RWPE1 (cell line): Measurements from ENCODE around the gene TSPAN3.

Source experiments
- CTCF ChIA-PET: fragments of 350-600 bp; sonication (Branson Sonifier 250); formaldehyde crosslinking; extraction: SDS; loops from one replicate; lab custom pipeline; 2021; lab: Yijun Ruan, JAX
- POLR2A ChIA-PET: fragments of 400-600 bp; formaldehyde crosslinking; extraction: SDS; loops from one replicate; lab custom pipeline; 2020; ENCODE audit warnings: antibody characterized with exemption; ENCODE audit not compliant: low non-redundant PET; lab: Yijun Ruan, JAX
- DNase-seq: peaks from one replicate; pipeline ENCODE4 v3.0.0; 2012; ENCODE audit warnings: low spot score
- H3K27ac ChIP-seq: fragments of 450-650 bp; 2 replicates; pipeline ENCODE4 v1.5.1; 2017
- CTCF ChIP-seq: fragments of 450-650 bp; conservative IDR thresholded peaks from 2 replicates; pipeline ENCODE4 v1.5.1; 2017; ENCODE audit warnings: low read depth, mild to moderate bottlenecking

TSPAN3 gene

GRCh38 chr15:77097921-77098320 lies 27.0 kb upstream of the TSPAN3 start:
- no peak for TF ChIP-seq CTCF
- ChIA-PET CTCF (interaction anchor here (0.7 to 1.4 kb wide), 3 partner anchors 10 to 298 kb away, joined by 4 to 7 read pairs (median 5); no protein-coding TSS in a partner anchor), POLR2A (no interaction called here)
- no peak for DNase-seq
- H3K27ac ChIP-seq = no peak overlapping the region

- H3K27ac ChIP-seq = no peak overlapping the region
Measured at GRCh38 chr15:77097248-77097721, 26.4 kb upstream of the TSPAN3 start.

GRCh38 chr15:77096541-77096940 lies 25.6 kb upstream of the TSPAN3 start:
- H3K27ac ChIP-seq = no peak overlapping the region
- ChIA-PET POLR2A (no interaction called here), CTCF (no interaction called here)
- DNase-seq = no peak
- no peak for TF ChIP-seq CTCF

More at GRCh38 chr15:77097248-77097721, 26.4 kb upstream of the TSPAN3 start:
- DNase-seq = no peak
- ChIA-PET POLR2A (no interaction called here), CTCF (interaction anchor here (0.7 to 1.4 kb wide), 3 partner anchors 10 to 297 kb away, joined by 4 to 7 read pairs (median 5); no protein-coding TSS in a partner anchor)
- no peak for TF ChIP-seq CTCF

- ChIA-PET POLR2A (no interaction called here), CTCF (no interaction called here)
- TF ChIP-seq CTCF = no peak
- DNase-seq = no peak
- H3K27ac ChIP-seq = no peak overlapping the region
Measured at GRCh38 chr15:77096138-77096537, 25.2 kb upstream of the TSPAN3 start.

GRCh38 chr15:77094397-77095030 lies 23.6 kb upstream of the TSPAN3 start:
- ChIA-PET CTCF (interaction anchor here (0.7 to 1.0 kb wide), 2 partner anchors 13 to 70 kb away, joined by 3 read pairs; no protein-coding TSS in a partner anchor), POLR2A (no interaction called here)
- H3K27ac ChIP-seq = no peak overlapping the region
- DNase-seq = no peak
- no peak for TF ChIP-seq CTCF

- POLR2A ChIA-PET = no interaction called here
- CTCF ChIA-PET = interaction anchor here (0.7 to 1.0 kb wide), 2 partner anchors 14 to 1615 kb away, joined by 3 read pairs; no protein-coding TSS in a partner anchor
- TF ChIP-seq CTCF = no peak
- no peak for DNase-seq
- H3K27ac ChIP-seq = no peak overlapping the region
Measured at GRCh38 chr15:77093436-77093835, 22.5 kb upstream of the TSPAN3 start.
